Left lobe of liver (tissue), 2 donors: ENCODE measurements around the gene KRR1. TPM values are rescaled to one million over a fixed set of nuclear protein-coding genes. Genes with fewer than 3 reads are reported as not detected.
"Not testable (repeated sequence)": the region's sequence is repeated elsewhere in the genome, so short reads cannot be mapped to it uniquely, and the experiment has no call there.

Experiments used
- ATAC-seq: fragments of 200-7000 bp; cut with Tn5 transposase; one replicate; pipeline ENCODE4 v1.9.1; 2020; ENCODE audit warnings: mild to moderate bottlenecking, moderate library complexity
- DNase-seq: peaks from one replicate; pipeline ENCODE4 v3.0.0-alpha.2; 2020; ENCODE audit warnings: low spot score
- total RNA-seq: library from RNA; stranded (reverse); gene quantifications from one replicate; pipeline ENCODE4 v1.2.1, GENCODE V29; 2021
- donor health status: DM: no; HTN: no; CAD: no; lungs with moderate emphysema.
- donor health status: DM: no; HTN: yes; CAD: no.

The KRR1 gene
- total RNA-seq, 1 donor from 2014 or later: 18.7 TPM

DNA sequence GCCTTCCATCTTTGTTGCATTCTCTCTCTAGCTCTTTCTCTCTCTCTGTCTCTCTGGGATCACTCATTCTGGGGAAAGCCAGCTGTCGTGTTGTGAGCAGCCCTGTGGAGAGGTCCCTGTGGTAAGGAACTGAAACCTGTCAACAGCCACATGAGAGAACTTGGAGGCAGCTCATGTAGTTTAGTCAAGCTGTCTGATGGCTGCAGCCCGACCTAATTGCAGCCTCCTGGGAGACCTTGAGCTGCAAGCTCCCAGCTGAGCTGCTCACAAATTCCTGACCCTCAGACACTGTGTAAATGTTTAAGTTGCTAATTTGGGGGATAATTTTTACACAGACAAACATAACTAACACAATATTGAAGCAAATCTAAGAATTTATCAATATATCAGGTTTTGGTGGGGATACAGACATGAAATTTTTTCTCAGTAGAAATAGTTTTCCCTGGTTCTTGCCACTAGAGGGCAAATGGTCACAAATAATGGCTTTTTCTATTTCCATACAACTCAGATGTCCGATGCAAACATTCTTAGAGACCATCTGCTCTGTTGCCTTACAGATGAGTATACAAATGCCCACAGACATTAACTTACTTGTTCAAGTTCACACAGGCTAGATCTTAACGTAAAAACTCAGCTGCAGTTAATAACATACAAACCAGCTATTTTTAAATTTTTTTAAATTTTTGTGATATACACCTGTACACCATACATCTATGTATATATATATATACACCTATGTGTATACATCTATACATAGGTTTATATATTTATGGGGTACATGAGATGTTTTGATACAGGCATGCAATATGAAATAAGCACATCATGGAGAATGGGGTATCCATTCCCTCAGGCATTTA, 15.5 kb upstream of the KRR1 start:
- no peak for DNase-seq
- peak; percentile 79 for ATAC-seq

DNA sequence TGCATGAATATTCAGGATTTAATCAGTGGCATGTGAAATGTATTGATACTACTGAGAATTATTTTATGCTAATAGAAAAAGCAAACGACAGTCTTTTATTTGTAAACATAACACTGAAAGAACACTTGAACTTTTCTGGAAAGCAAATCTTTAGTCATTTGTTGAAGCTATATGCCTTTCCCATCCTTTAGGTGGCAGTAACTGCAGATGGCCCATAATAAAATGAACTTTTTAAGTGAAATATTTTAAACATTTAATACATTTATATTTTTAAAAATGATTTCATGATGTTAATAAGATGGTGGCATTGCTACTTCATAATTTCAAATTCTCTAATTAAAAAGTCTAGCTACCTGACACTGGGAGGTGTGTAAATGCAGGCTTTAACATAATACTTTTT, 13.9 kb upstream of the KRR1 start:
- ATAC-seq (no peak), DNase-seq (no peak)

DNA sequence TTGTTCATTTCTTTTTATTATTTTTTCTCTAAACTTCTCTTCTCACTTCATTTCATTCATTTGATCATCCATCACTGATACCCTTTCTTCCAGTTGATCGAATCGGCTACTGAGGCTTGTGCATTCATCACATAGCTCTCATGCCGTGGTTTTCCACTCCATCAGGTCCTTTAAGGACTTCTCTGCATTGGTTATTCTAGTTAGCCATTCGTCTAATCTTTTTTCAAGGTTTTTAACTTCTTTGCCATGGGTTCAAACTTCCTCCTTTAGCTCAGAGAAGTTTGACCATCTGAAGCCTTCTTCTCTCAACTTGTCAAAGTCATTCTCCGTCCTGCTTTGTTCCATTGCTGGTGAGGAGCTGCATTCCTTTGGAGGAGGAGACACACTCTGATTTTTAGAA, 10.7 kb upstream of the KRR1 start:
- not testable (repeated sequence) for ATAC-seq, DNase-seq

DNA sequence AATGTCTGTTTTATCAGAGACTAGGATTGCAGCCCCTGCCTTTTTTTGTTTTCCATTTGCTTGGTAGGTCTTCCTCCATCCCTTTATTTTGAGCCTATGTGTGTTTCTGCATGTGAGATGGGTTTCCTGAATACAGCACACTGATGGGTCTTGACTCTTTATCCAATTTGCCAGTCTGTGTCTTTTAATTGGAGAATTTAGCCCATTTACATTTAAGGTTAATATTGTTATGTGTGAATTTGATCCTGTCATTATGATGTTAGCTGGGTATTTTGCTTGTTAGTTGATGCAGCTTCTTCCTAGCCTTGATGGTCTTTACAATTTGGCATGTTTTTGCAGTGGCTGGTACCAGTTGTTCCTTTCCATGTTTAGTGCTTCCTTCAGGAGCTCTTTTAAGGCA, 9.8 kb upstream of the KRR1 start:
- not testable (repeated sequence) for ATAC-seq, DNase-seq

DNA sequence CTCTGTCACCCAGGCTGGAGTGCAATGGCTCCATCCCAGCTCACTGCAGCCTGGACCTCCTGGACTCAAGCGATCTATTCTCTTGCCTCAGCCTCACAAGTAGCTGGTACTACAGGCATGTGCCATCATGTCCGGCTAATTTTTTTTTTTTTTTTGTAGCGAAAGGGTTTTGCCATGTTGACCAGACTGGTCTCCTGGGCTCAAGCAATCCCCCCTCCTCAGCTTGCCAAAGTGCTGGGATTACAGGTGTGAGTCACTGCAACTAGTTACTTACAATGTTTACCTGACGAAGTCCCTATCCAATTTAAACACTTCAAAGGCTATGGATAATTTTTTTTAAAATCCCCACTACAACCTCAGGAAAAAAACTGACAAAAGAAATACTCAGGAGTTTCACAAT, 1.8 kb downstream of the KRR1 start:
- ATAC-seq (no peak), DNase-seq (no peak)

DNA sequence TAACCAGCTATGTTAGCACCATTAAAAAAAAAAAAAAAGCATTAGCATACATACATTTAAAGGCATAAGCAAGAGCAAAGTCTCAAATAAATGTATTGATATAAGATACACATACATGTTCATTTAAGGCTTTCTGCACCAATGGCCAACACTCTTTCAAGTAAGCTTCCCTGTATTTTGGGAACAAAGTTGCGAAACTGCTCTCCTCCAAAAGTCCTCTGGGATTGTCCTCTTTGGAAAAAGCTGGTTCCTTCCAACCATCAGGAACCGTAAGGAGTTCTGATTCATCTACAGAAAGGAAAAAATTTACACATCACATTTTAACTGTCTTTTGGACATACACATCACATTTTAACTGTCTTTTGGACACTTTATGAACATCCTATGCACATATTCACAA, 3.2 kb downstream of the KRR1 start:
- no peak for ATAC-seq
- DNase-seq: no peak

DNA sequence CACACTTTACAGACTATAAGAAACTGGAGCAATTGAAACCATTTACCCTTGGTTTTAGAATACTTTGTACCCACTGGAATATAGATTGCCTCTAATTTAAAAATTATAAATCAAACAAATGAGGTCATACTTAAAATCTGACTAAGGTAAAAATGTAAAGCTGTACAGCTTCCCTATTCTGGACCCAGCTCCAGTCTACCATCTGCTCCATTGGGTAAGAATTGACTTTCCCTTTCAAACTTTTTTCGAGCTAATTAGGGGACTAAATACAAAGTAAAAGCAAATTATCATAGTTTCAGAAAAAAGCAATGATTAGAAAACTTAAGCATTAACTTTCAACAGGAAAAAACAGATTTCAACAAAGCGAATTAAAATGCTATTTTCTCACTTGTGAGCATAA, 4.3 kb downstream of the KRR1 start:
- ATAC-seq (no peak), DNase-seq (no peak)

DNA sequence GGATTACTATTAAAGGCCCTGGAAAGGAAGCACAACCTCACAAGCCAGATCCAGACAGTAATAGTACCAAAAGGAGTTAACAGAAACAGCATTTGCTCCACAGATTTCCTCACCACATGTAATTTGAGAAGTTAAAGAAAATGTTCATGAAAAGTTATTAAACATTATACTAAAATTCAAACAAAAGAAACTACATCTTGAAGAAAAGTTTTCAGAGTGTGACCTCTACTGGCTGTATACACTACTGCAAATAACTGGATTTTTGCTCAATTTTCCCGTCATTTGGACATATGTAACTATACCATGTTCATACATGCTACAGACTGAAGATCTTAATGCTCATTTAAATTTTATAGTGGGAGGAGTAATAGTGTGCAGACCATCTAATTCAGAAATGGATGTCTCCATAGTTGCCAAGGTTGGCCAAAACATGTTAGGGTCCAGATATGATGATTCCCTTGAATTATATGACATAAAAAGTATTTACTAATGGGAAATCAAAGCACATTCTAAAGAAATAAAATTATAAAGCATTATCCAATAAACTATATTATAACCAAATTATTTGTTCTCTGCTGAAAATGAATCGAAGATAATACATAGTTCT, 5.6 kb downstream of the KRR1 start:
- ATAC-seq (peak; percentile 56), DNase-seq (no peak)

DNA sequence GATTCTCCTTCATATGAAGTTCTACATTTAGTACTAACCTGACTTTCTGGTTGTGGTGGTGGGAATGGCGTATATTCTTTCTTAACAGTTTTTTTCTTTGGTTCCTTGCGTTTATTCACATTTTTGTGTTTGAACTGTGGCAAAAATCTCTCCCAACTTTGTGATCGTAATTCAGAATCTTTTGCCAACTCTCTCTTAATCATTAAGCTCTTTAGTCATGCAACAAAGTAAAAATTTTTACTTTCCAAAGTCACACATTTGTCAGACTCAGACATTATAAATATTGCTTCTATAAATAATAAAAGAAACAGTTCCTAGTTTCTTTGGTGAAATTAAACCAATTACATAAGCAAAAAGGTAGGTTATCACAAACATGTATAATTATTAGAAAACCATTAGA, 7.5 kb downstream of the KRR1 start:
- peak; percentile 67 for ATAC-seq
- no peak for DNase-seq

DNA sequence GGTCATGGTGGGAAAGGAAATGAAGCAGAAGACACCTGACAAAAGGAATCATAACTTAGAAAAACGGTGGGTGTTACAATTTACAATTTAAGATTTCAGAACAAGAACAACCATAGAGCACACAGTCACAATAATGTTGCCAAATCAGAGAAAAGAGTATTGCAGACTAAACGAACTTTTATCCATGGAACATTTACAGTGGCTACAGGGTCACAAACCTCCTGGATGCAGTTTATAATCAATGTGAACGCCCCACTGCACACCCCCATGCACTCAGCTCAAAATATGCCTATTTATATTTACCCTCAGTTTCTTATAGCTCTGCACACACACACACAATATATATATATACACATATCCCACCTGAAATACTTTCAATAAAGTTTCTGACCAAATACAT, 8.0 kb downstream of the KRR1 start:
- DNase-seq (no peak), ATAC-seq (peak; percentile 73)

DNA sequence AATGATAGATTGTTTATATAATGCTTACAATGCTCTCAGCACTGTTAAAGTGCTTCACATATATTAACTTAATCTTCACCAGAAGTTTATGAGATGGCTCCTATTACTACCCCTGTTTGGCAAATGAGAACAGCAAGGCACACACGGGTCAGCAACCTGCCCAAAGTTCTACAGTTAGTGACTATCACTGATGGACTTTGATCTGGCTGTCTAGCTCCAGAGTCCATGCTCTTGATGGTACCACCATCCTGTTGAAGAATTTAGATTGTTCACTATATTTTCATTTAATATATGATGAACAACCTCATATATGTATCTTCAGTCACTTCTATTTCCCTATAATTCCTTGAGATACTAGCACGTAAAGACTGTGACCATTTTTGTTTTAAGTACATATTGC, 20.2 kb downstream of the KRR1 start:
- DNase-seq: no peak
- ATAC-seq: peak; percentile 93

DNA sequence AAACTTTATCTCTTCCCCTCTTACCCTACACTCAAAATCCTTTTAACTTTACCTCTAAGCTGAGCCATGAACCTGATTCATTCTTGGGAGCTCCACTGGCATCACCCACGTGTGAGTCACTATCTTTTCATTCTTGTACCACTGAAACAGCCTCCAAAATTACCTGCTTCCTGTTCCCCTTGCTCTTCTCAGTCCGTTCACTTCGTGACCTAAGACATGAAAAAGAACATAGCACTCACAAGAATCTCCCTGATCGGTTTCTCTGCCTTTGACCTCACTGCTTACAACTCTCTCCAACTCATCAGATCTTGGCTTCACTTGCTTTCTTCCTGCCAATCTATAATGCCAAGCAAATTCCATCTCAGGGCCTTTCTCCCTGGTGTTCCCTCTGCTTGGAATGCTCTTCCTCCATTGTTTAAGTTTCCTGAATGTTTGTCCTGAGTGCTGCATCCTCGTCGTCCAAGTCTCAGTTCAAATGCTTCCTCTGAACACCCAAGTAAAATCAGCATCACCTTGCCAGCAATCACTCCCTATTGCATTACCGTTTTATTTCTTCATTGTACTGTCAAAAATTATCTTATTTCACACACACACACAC, 21.7 kb downstream of the KRR1 start:
- ATAC-seq: no peak
- DNase-seq: no peak

DNA sequence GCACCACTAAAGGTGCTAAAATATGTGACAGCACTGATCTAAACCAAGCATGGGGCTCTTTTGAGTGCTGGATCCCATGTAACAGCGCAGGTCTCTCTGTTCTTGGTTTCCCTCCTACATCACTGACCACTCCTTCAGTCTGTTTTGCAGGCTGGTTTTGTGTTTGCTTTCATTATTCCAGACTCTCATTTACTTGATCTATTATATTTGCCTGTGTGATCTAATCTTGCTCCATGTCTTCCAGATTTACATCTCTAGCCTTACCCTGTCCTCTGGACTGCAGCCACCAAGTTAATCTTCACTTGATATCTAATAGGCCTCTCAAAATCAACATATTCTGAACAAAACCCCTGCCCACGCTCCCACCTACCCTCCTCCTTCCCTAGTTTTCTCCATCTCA, 22.2 kb downstream of the KRR1 start:
- DNase-seq (no peak), ATAC-seq (no peak)

DNA sequence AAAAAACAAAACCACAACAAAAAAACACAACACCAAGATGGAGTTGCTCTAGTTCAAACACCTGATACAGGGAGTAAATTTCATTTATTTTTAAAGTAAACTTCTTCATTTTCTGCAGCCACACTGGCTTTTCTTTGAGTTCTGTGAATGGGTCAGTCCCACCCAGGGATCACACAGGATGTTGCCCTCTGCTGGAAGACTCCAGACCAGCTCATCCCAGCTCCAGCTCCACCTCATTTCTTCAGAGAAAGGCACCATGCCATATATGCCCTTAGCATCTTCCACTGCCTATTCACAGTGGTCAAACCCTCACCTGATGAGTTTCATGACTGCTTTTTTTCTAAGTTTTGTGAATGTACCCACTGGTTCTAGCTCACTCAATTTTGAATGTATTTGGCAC, 22.9 kb downstream of the KRR1 start:
- peak; percentile 60 for ATAC-seq
- no peak for DNase-seq

DNA sequence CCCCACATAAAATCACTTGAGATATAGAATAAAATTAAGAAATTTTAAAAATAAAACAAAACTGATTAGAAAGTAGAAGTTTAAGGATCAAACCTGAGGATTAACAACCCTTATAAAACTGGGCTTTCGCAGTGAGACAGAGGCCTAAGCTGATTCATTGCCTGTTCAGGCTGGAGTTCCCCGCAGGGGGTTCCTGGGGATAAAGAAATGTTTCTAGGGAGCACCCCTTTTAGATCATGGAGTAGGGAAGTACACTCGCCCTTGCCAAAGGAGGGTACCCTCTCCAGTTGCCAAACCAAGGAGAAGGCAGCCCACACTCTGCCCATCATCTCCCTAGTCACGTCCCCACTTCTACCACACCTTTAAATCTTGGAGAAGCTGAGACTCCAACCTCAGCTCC, 24.1 kb downstream of the KRR1 start:
- ATAC-seq (no peak), DNase-seq (no peak)

DNA sequence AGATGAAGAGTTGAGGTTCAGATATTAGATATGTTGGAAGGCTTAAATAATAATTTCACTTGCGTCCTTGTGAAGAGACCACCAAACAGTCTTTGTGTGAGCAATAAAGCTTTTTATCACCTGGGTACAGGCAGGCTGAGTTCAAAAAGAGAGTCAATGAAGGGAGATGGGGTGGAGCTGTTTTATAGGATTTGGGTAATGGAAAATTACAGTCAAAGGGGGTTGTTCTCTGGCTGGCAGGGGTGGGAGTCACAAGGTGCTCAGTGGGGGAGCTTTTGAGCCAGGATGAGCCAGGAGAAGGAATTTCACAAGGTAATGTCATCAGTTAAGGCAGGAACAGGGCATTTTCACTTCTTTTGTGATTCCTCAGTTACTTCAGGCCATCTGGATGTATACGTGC, 27.0 kb downstream of the KRR1 start:
- DNase-seq: not testable (repeated sequence)

DNA sequence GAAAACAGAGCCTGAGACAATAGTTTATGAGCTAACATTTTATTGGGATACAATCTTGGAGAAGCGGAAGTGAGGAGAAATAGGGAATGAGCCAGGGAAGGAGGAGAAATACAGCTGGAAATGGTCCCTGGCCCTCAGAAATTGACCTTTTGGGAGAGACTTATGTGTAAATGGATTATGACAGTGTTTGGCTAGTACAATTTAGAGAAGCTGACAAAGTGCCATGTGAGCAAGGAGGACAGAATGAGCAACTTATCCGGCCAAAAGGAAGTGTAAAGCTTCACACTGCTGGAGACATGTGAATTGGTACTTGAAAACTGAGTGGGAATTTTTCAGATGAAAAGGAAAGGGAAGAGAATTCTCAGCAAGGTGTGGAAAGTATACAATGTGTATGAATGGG, 28.0 kb downstream of the KRR1 start:
- DNase-seq (no peak), ATAC-seq (no peak)

More for the DNA sequence above, 27.0 kb downstream of the KRR1 start:
- not testable (repeated sequence) for ATAC-seq

DNA sequence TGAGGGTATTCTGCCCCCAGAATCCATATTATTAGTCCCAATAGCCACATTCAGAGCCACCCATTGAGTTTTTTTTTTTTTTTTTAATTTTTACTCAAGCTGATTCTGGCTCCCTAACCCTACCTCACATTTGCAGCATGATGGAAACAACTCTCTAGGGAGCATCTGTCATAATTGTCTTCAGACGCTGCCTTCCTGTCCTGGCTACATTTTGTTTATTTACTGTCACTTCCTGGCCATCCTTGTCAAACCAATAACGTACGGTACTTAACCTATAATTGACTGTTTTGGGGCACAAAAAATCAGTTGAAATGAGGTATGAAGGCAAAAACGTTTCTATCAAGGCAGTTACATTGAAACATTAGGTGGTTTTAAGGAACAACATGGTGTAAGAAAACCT, 28.8 kb downstream of the KRR1 start:
- no peak for DNase-seq
- no peak for ATAC-seq

DNA sequence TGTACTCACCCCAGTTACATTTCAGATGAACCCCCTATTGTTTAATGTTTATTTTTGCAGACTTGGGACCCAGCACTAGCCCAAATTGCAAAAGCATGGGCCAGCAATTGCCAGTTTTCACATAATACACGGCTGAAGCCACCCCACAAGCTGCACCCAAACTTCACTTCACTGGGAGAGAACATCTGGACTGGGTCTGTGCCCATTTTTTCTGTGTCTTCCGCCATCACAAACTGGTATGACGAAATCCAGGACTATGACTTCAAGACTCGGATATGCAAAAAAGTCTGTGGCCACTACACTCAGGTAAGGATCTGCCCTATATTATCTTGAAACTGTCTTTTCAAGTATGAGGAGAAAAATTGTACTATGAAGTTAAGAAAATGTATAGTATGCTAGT, 29.6 kb downstream of the KRR1 start:
- DNase-seq (no peak), ATAC-seq (no peak)

DNA sequence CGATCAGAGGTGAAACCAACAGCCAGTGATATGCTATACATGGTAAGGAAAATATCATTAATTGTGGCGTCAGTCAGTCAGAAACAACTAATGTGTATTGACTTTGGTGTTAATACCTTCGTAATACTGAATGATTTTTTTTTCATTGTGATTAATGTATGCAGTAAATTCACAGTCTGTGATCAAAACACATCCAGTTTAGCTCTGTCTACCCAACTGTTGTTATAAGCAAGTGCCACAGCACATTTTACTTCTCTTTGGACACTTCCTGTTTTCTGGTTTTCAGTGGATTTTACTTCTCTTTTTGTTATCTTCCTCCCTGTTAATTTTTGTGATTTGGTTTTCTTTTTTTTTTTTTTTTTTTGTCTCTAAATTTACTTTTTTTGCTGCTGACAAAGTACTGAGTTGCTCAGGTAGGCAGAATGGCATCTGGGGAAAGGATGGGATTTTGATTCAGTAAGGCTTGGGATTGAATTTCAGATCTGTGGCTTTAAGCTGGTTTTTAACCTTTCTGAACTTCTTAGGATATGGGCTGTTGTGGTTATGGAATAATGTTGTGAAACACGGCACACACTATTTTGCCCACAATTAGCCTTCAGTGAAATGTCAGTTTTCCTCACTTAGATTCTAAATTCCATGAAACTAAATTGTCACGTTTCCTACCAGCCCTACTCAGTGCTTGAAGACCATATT, 30.2 kb downstream of the KRR1 start:
- no peak for DNase-seq
- ATAC-seq: peak; percentile 8

DNA sequence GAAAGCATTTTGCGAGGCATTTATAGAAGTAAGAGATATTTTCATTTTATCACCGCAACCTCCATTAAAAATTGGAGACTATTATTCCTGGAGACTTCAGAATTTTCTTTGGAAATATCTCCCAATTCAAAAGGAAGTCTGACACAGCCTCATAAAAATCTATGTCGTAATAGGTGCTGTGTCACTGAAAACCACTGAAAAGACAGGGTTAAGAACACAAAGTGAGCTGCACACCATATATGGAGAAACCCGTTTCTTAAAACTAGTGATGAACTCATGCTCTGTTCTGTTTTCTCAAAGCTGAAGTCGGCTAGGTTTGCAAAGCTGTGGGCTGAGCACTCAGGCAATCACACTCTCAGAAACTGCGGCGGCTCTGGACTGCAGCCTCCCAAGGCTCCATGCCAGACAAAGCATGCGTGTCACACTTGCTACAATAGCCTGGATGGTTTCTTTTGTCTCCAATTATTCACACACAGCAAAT, 30.9 kb downstream of the KRR1 start, which contains the start of gene GLIPR1:
TSS of gene GLIPR1 (plus strand) at position 287 of the 481 bp plus-strand sequence. CDS start at position 413, 126 bp downstream.
- DNase-seq: peak; percentile 66
- peak; percentile 88 for ATAC-seq
